Neural progenitor cell (in vitro differentiated cells): ENCODE measurements around the gene MTCL3.

Source experiments
- DNase-seq: peaks from one replicate; pipeline ENCODE4 v3.0.0-alpha.2; 2016; ENCODE audit warnings: low spot score
- H2AFZ ChIP-seq: fragments of 200-600 bp; sonication (generic); replicated peaks from 2 replicates; pipeline ENCODE4 v1.6.1; 2016; ENCODE audit warnings: antibody characterized with exemption
- H3F3A ChIP-seq: fragments of 200-600 bp; sonication (generic); 2 replicates; pipeline ENCODE4 v1.6.1; 2016; ENCODE audit warnings: antibody characterized with exemption, low read depth
- H3K27ac ChIP-seq: fragments of 200-600 bp; sonication (generic); 2 replicates; pipeline ENCODE4 v1.5.1; 2016; ENCODE audit warnings: mild to moderate bottlenecking
- H3K27me3 ChIP-seq: fragments of 200-600 bp; sonication (generic); 2 replicates; pipeline ENCODE4 v1.6.1; 2016; ENCODE audit warnings: mild to moderate bottlenecking, moderate library complexity
- H3K36me3 ChIP-seq: fragments of 200-600 bp; sonication (generic); 2 replicates; pipeline ENCODE4 v1.5.1; 2016
- H3K4me1 ChIP-seq: fragments of 200-600 bp; sonication (generic); 2 replicates; pipeline ENCODE4 v1.6.1; 2016; ENCODE audit warnings: mixed run types
- H3K4me2 ChIP-seq: fragments of 200-600 bp; sonication (generic); 2 replicates; pipeline ENCODE4 v1.6.1; 2016
- H3K4me3 ChIP-seq: fragments of 200-600 bp; sonication (generic); 2 replicates; pipeline ENCODE4 v1.5.1; 2016
- H3K79me2 ChIP-seq: fragments of 200-600 bp; sonication (generic); 2 replicates; pipeline ENCODE4 v1.6.1; 2016; ENCODE audit warnings: low read depth
- H3K9ac ChIP-seq: fragments of 200-600 bp; sonication (generic); 2 replicates; pipeline ENCODE4 v1.6.1; 2016
- H3K9me3 ChIP-seq: fragments of 200-600 bp; sonication (generic); 2 replicates; pipeline ENCODE4 v1.5.1; 2016; ENCODE audit warnings: low read depth
- H4K20me1 ChIP-seq: fragments of 200-600 bp; sonication (generic); 2 replicates; pipeline ENCODE4 v1.6.1; 2016; ENCODE audit warnings: low read depth
- H3K27ac Mint-ChIP-seq: 3 replicates; pipeline ENCODE4 v1.8.0; 2021; ENCODE audit warnings: mixed read lengths
- H3K27me3 Mint-ChIP-seq: 2 replicates; pipeline ENCODE4 v1.8.0; 2022; ENCODE audit warnings: low read depth, mild to moderate bottlenecking, inconsistent platforms, moderate library complexity, mixed read lengths; ENCODE audit not compliant: insufficient read depth
- H3K36me3 Mint-ChIP-seq: 3 replicates; pipeline ENCODE4 v1.8.0; 2021; ENCODE audit warnings: mixed read lengths
- H3K4me1 Mint-ChIP-seq: 3 replicates; pipeline ENCODE4 v1.8.0; 2021; ENCODE audit warnings: mixed read lengths
- H3K4me3 Mint-ChIP-seq: 3 replicates; pipeline ENCODE4 v1.8.0; 2021; ENCODE audit warnings: mild to moderate bottlenecking, moderate library complexity, mixed read lengths
- H3K9me3 Mint-ChIP-seq: 3 replicates; pipeline ENCODE4 v1.8.0; 2020; ENCODE audit warnings: mixed read lengths
- EZH2 ChIP-seq: fragments of 200-600 bp; sonication (generic); IDR thresholded peaks from 2 replicates; pipeline ENCODE4 v1.6.1; 2017; ENCODE audit warnings: antibody characterized with exemption, mild to moderate bottlenecking, moderate library complexity
- EZH2phosphoT487 ChIP-seq: fragments of 200-600 bp; sonication (generic); IDR thresholded peaks from 2 replicates; pipeline ENCODE4 v1.6.1; 2017; ENCODE audit warnings: antibody characterized with exemption
- TF ChIP-seq, protein P1 (sequence below): fragments of 200-600 bp; sonication (generic); IDR thresholded peaks from 2 replicates; pipeline ENCODE4 v1.5.1; 2017; ENCODE audit warnings: antibody characterized with exemption, mild to moderate bottlenecking

Gene MTCL3

DNA sequence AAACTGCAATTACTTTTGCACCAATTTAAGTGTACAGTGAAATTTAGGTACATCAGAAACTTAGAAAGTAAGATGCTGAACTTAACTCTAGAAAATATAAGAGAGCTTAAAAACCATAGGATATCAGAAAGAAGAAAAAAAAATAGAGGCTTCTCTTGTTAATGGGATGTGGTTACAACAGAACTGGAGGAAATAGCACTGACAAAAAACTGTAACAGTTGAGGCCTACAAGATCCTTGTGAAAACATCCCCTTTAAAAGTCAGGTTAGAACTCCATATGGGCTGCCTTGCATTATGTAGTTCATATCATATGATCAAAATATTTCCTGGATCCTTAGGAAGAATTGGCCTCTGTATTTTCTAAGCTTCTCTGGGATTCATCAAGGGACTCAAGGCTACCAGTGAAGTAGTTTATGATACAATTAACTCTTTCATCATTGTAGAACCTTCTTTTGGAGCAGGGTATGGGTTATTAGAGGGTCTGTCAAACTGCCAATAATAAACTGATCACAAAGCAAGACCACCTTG is 24.8 kb downstream of the MTCL3 start:
- Histone ChIP-seq H3K27me3 (no peaks in the 10 kb centered on the region), H3K27ac (no peak overlapping the region), H3K4me1 (no peaks in the 10 kb centered on the region), H4K20me1 (peaks cover 4% of the 10 kb centered on the region), H2AFZ (no peak overlapping the region), H3K79me2 (no peaks in the 10 kb centered on the region), H3F3A (no peaks in the 10 kb centered on the region), H3K9ac (no peak overlapping the region), H3K36me3 (peaks cover 6% of the 10 kb centered on the region), H3K4me2 (no peak overlapping the region), H3K4me3 (no peak overlapping the region), H3K9me3 (no peaks in the 10 kb centered on the region)
- DNase-seq = no peak
- Mint-ChIP-seq H3K27me3 (no peaks in the 10 kb centered on the region), H3K4me3 (no peak overlapping the region), H3K36me3 (peaks cover 46% of the 10 kb centered on the region), H3K4me1 (no peaks in the 10 kb centered on the region), H3K9me3 (peaks cover 15% of the 10 kb centered on the region), H3K27ac (no peak overlapping the region)
- TF ChIP-seq EZH2phosphoT487 = no peak
- TF ChIP-seq EZH2 = no peak

DNA sequence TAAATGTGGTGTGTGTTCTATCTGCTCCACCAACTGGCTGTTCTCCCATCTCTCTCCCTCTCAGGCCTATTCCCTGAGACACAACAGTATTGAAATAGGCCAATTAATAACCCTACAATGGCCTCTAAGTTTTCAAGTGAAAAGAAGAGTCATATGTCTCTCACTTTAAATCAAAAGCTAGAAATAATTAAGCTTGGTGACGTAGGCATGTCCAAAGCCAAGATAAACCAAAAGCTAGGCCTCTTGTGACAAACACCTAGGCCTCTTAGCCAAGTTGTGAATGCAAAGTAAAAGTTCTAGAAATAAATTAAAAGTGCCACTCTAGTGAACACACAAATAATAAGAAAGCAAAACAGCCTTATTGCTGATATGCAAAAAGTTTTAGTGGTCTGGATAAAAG is 29.9 kb downstream of the MTCL3 start:
- Histone ChIP-seq H4K20me1 (no peaks in the 10 kb centered on the region), H3K79me2 (no peaks in the 10 kb centered on the region), H3K27ac (no peak overlapping the region), H3K36me3 (peaks cover 6% of the 10 kb centered on the region), H3K4me1 (peaks cover 11% of the 10 kb centered on the region), H3K9ac (no peak overlapping the region), H3K4me2 (no peak overlapping the region), H3F3A (no peaks in the 10 kb centered on the region), H3K27me3 (no peaks in the 10 kb centered on the region), H3K4me3 (no peak overlapping the region), H3K9me3 (no peaks in the 10 kb centered on the region), H2AFZ (no peak overlapping the region)
- no peak overlapping the region for H3K4me3 Mint-ChIP-seq
- peaks cover 2% of the 10 kb centered on the region for H3K4me1 Mint-ChIP-seq
- no peak for DNase-seq
- H3K36me3 Mint-ChIP-seq = peaks cover 45% of the 10 kb centered on the region
- TF ChIP-seq EZH2 = no peak
- TF ChIP-seq EZH2phosphoT487 = no peak
- TF ChIP-seq, protein P1, sequence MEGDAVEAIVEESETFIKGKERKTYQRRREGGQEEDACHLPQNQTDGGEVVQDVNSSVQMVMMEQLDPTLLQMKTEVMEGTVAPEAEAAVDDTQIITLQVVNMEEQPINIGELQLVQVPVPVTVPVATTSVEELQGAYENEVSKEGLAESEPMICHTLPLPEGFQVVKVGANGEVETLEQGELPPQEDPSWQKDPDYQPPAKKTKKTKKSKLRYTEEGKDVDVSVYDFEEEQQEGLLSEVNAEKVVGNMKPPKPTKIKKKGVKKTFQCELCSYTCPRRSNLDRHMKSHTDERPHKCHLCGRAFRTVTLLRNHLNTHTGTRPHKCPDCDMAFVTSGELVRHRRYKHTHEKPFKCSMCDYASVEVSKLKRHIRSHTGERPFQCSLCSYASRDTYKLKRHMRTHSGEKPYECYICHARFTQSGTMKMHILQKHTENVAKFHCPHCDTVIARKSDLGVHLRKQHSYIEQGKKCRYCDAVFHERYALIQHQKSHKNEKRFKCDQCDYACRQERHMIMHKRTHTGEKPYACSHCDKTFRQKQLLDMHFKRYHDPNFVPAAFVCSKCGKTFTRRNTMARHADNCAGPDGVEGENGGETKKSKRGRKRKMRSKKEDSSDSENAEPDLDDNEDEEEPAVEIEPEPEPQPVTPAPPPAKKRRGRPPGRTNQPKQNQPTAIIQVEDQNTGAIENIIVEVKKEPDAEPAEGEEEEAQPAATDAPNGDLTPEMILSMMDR = no peak
- no peaks in the 10 kb centered on the region for H3K27me3 Mint-ChIP-seq
- peaks cover 15% of the 10 kb centered on the region for H3K9me3 Mint-ChIP-seq
- H3K27ac Mint-ChIP-seq = no peak overlapping the region

DNA sequence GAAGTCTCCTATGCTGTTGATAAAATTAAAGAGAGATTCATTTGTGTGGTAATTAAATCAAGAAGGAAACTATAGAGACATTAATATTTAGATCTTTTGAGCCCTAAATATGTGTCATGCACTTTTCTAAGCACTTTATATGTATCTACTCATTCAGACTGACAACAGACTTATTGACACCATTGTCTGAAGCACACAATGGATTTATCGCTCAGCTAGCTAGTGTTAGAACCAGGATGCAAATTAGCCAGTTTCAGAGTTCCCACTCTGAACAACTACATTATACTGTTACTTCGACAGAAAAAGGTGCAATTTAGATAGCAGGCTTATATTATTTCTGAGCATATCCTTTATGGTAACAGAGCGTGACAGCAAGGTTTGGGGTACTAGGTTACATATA is 32.2 kb downstream of the MTCL3 start:
- H3K27me3 Mint-ChIP-seq = no peaks in the 10 kb centered on the region
- no peak overlapping the region for H3K27ac Mint-ChIP-seq
- TF ChIP-seq, protein P1 = no peak
- no peak for TF ChIP-seq EZH2phosphoT487
- no peak for TF ChIP-seq EZH2
- peaks cover 14% of the 10 kb centered on the region for H3K4me1 Mint-ChIP-seq
- peaks cover 4% of the 10 kb centered on the region for H3F3A ChIP-seq
- no peak overlapping the region for H3K4me3 ChIP-seq
- peaks cover 34% of the 10 kb centered on the region for H3K4me1 ChIP-seq
- H3K79me2 ChIP-seq = no peaks in the 10 kb centered on the region
- H3K9me3 Mint-ChIP-seq = peaks cover 14% of the 10 kb centered on the region
- no peak overlapping the region for H3K27ac ChIP-seq
- no peaks in the 10 kb centered on the region for H4K20me1 ChIP-seq
- no peaks in the 10 kb centered on the region for H3K27me3 ChIP-seq
- H2AFZ ChIP-seq = no peak overlapping the region
- H3K36me3 Mint-ChIP-seq = peaks cover 47% of the 10 kb centered on the region
- peaks cover 6% of the 10 kb centered on the region for H3K36me3 ChIP-seq
- no peaks in the 10 kb centered on the region for H3K9me3 ChIP-seq
- no peak overlapping the region for H3K4me2 ChIP-seq
- no peak overlapping the region for H3K4me3 Mint-ChIP-seq
- no peak overlapping the region for H3K9ac ChIP-seq
- DNase-seq = peak; percentile 13

DNA sequence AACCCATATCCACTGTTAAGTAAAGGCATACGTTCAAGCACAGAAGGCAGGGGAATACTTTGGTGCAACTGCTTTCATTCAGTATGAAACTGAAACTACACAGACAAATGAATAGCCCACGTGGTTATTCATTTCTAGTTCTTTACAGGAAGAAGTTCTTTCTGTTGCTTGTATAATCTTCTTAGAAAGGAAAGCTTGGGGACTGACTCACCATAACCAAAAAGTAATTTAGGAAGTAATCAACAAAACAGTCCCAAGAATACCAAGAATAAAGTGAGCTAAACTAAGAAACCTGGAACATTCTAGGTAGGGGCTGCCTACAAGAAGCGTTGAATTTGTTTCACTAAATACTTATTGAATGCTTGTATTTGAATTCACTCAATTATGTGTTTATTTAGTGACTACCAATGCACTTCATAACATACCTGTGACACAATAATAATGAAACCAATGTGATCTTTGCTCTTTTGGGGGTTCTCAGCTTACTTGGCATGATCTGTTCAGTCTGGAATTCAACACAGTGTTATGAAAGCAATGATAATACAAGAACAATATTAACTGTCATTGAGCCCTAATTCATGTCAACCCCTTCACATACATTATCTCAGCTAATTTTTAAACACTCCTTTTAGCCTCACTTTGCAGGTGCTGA is 34.8 kb downstream of the MTCL3 start:
- Histone ChIP-seq H3F3A (peaks cover 4% of the 10 kb centered on the region), H4K20me1 (no peaks in the 10 kb centered on the region), H3K4me3 (no peak overlapping the region), H3K27ac (no peak overlapping the region), H3K9ac (no peak overlapping the region), H3K36me3 (no peaks in the 10 kb centered on the region), H3K27me3 (no peaks in the 10 kb centered on the region), H3K4me1 (peaks cover 34% of the 10 kb centered on the region), H2AFZ (no peak overlapping the region), H3K79me2 (no peaks in the 10 kb centered on the region), H3K4me2 (no peak overlapping the region), H3K9me3 (no peaks in the 10 kb centered on the region)
- no peak overlapping the region for H3K27ac Mint-ChIP-seq
- H3K27me3 Mint-ChIP-seq = no peaks in the 10 kb centered on the region
- DNase-seq = no peak
- H3K4me3 Mint-ChIP-seq = no peak overlapping the region
- H3K4me1 Mint-ChIP-seq = peaks cover 14% of the 10 kb centered on the region
- H3K36me3 Mint-ChIP-seq = peaks cover 46% of the 10 kb centered on the region
- no peaks in the 10 kb centered on the region for H3K9me3 Mint-ChIP-seq
- TF ChIP-seq EZH2phosphoT487 = no peak
- TF ChIP-seq, protein P1 = no peak
